HepG2 (cell line): ENCODE results near the gene NPBWR2. TPM values are rescaled to one million over a fixed set of nuclear protein-coding genes. Genes with fewer than 3 reads are reported as not detected.

ENCODE experiments used
- EED ChIP-seq: sonication (generic); formaldehyde crosslinking; IDR thresholded peaks from 2 replicates; pipeline ENCODE4 v1.5.0; 2020; ENCODE audit warnings: mild to moderate bottlenecking, missing genetic modification reagents
- ETV6 ChIP-seq: sonication (generic); formaldehyde crosslinking; conservative IDR thresholded peaks from 2 replicates; pipeline ENCODE4 v1.4.0; 2020; ENCODE audit warnings: missing genetic modification reagents
- FOXK2 ChIP-seq: fragments of 450-650 bp; IDR thresholded peaks from 2 replicates; pipeline ENCODE4 v1.6.1; 2016
- FOXO4 ChIP-seq: sonication (generic); formaldehyde crosslinking; conservative IDR thresholded peaks from 2 replicates; pipeline ENCODE4 v1.8.1; 2023; ENCODE audit warnings: missing genetic modification reagents
- HDAC1 ChIP-seq: sonication (generic); formaldehyde crosslinking; IDR thresholded peaks from 2 replicates; pipeline ENCODE4 v1.5.1; 2020; ENCODE audit warnings: mild to moderate bottlenecking, missing genetic modification reagents
- HOXA7 ChIP-seq: sonication (generic); formaldehyde crosslinking; IDR thresholded peaks from 2 replicates; pipeline ENCODE4 v1.8.1; 2022; ENCODE audit warnings: mild to moderate bottlenecking, missing genetic modification reagents, moderate library complexity
- KAT8 ChIP-seq: IDR thresholded peaks from 2 replicates; pipeline ENCODE4 v1.6.1; 2016; ENCODE audit warnings: missing genetic modification reagents, missing compliant biosample characterization
- KMT2B ChIP-seq: IDR thresholded peaks from 2 replicates; pipeline ENCODE4 v1.6.1; 2016; ENCODE audit warnings: missing genetic modification reagents, missing compliant biosample characterization
- NFATC3 ChIP-seq: sonication (generic); formaldehyde crosslinking; IDR thresholded peaks from 2 replicates; pipeline ENCODE4 v1.5.1; 2020; ENCODE audit warnings: mild to moderate bottlenecking, missing genetic modification reagents
- PRDM15 ChIP-seq: sonication (generic); formaldehyde crosslinking; IDR thresholded peaks from 2 replicates; pipeline ENCODE4 v1.4.0; 2020; ENCODE audit warnings: missing genetic modification reagents
- TGIF2 ChIP-seq: IDR thresholded peaks from 2 replicates; pipeline ENCODE4 v1.6.1; 2016; ENCODE audit warnings: control low read depth, missing compliant biosample characterization
- THYN1 ChIP-seq: sonication (generic); formaldehyde crosslinking; IDR thresholded peaks from 2 replicates; pipeline ENCODE4 v1.8.1; 2023; ENCODE audit warnings: low read depth, mild to moderate bottlenecking, moderate library complexity, missing genetic modification reagents, borderline replicate concordance
- ZBTB3 ChIP-seq: sonication (generic); formaldehyde crosslinking; IDR thresholded peaks from 2 replicates; pipeline ENCODE4 v1.4.0; 2020; ENCODE audit warnings: low read depth, mild to moderate bottlenecking, moderate library complexity, missing genetic modification reagents, borderline replicate concordance
- ZMAT5 ChIP-seq: sonication (generic); formaldehyde crosslinking; IDR thresholded peaks from 2 replicates; pipeline ENCODE4 v1.5.0; 2020; ENCODE audit warnings: mild to moderate bottlenecking, low read depth, missing genetic modification reagents, borderline replicate concordance
- ZNF362 ChIP-seq: sonication (generic); formaldehyde crosslinking; IDR thresholded peaks from 2 replicates; pipeline ENCODE4 v1.4.0; 2020; ENCODE audit warnings: missing genetic modification reagents, mild to moderate bottlenecking, borderline replicate concordance
- ZNF367 ChIP-seq: sonication (generic); formaldehyde crosslinking; IDR thresholded peaks from 2 replicates; pipeline ENCODE4 v1.4.0; 2020; ENCODE audit warnings: missing genetic modification reagents, borderline replicate concordance
- ZNF431 ChIP-seq: sonication (generic); formaldehyde crosslinking; IDR thresholded peaks from 2 replicates; pipeline ENCODE4 v1.9.0; 2022; ENCODE audit warnings: missing genetic modification reagents, low read depth, mild to moderate bottlenecking, borderline replicate concordance
- ZNF615 ChIP-seq: sonication (generic); formaldehyde crosslinking; IDR thresholded peaks from 2 replicates; pipeline ENCODE4 v1.5.0; 2020; ENCODE audit warnings: mild to moderate bottlenecking, missing genetic modification reagents, borderline replicate concordance
- polyA plus RNA-seq, 8 experiments: library from polyadenylated mRNA; depleted of rRNA in 3 of 8; stranded (reverse) in 7 of 8; unstranded in 1 of 8; fragments of >200 nt; fragmentation: Illumina TruSeq in 4 of 8; extraction: Trizol in 4 of 8; gene quantifications; 2 replicates each; pipeline versions ENCODE4 v1.2.1 to v1.2.3, GENCODE V29; 2011 to 2016; ENCODE audit warnings: low read depth in 4 of 8, missing spikeins in 1 of 8, mixed read lengths in 1 of 8; ENCODE audit not compliant: insufficient read depth in 1 of 8
- total RNA-seq, 5 experiments: library from RNA; depleted of rRNA; stranded (reverse); fragments of >200 nt; fragmentation: Illumina TruSeq; extraction: Trizol; gene quantifications; 2 replicates each; pipeline ENCODE4 v1.2.3, GENCODE V29; 2016; ENCODE audit warnings: low read depth in 1 of 5
- TF ChIP-seq, protein P1 (sequence below): conservative IDR thresholded peaks from 2 replicates; pipeline ENCODE4 v1.6.1; 2018; ENCODE audit warnings: missing genetic modification reagents
- TF ChIP-seq, protein P2 (sequence below): sonication (generic); formaldehyde crosslinking; IDR thresholded peaks from 2 replicates; pipeline ENCODE4 v1.5.0; 2020; ENCODE audit warnings: missing genetic modification reagents

NPBWR2 gene
- total and polyA plus RNA-seq, 2 of the 13 experiments (the other 11 are each of a cell fraction or from before 2014, with no cell fraction given), result not detected

- TF ChIP-seq PRDM15 (no peak), FOXO4 (CRISPR knock-in tag) (no peak), ZNF362 (CRISPR knock-in tag) (no peak), ZNF615 (CRISPR knock-in tag) (no peak), EED (CRISPR knock-in tag) (no peak), KMT2B (CRISPR knock-in tag) (no peak), ZNF431 (no peak), HOXA7 (no peak), NFATC3 (CRISPR knock-in tag) (no peak), ZBTB3 (CRISPR knock-in tag) (no peak), HDAC1 (CRISPR knock-in tag) (peak; percentile 50), THYN1 (CRISPR knock-in tag) (no peak), ZNF367 (CRISPR knock-in tag) (no peak), FOXK2 (no peak), ETV6 (no peak), KAT8 (CRISPR knock-in tag) (peak; percentile 27; the same call in 1 of the 2 replicates), TGIF2 (CRISPR knock-in tag) (no peak), ZMAT5 (CRISPR knock-in tag) (no peak)
- TF ChIP-seq, protein P1, sequence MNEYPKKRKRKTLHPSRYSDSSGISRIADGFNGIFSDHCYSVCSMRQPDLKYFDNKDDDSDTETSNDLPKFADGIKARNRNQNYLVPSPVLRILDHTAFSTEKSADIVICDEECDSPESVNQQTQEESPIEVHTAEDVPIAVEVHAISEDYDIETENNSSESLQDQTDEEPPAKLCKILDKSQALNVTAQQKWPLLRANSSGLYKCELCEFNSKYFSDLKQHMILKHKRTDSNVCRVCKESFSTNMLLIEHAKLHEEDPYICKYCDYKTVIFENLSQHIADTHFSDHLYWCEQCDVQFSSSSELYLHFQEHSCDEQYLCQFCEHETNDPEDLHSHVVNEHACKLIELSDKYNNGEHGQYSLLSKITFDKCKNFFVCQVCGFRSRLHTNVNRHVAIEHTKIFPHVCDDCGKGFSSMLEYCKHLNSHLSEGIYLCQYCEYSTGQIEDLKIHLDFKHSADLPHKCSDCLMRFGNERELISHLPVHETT, result no peak
- TF ChIP-seq, protein P2, sequence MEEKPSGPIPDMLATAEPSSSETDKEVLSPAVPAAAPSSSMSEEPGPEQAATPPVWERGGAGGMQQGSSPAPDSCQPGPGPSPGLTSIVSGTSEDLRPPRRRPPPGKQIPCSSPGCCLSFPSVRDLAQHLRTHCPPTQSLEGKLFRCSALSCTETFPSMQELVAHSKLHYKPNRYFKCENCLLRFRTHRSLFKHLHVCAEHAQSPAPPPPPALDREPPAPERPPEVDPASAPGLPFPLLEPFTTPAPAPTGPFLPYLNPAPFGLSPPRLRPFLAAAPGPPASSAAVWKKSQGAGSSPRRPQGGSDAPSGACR, result no peak
Measured at GRCh38 chr20:64101731-64102621, 5.4 kb downstream of the NPBWR2 start (continued).
